CD14-positive monocyte (primary cell): Measurements from ENCODE around the gene GADD45GIP1. TPM values are rescaled to one million over a fixed set of nuclear protein-coding genes. Genes with fewer than 3 reads are reported as not detected.

ENCODE experiments used
- DNase-seq, 3 donors: peaks; one replicate each; pipeline ENCODE4 v3.0.0-alpha.2; 2011 to 2022
- H2AFZ ChIP-seq: 2 replicates; pipeline ENCODE4 v1.6.0; 2012; ENCODE audit warnings: mild to moderate bottlenecking, low read depth, low read length, inconsistent platforms; ENCODE audit not compliant: insufficient read depth, poor library complexity, severe bottlenecking
- H3K27ac ChIP-seq, 2 donors: 1 replicate in 1 of 2; 2 replicates in 1 of 2; pipeline ENCODE4 v1.5.1; 2012 to 2013; ENCODE audit warnings: low read length in 2 of 2, control low read depth in 1 of 2, inconsistent platforms in 1 of 2, low read depth in 1 of 2, mild to moderate bottlenecking in 1 of 2
- H3K27me3 ChIP-seq, 2 donors: one replicate each; pipeline versions ENCODE4 v1.6.0 to v1.6.1; 2011 to 2013; ENCODE audit warnings: low read length in 2 of 2; ENCODE audit not compliant: control insufficient read depth in 2 of 2, insufficient read depth in 2 of 2
- H3K36me3 ChIP-seq, 2 donors: replicated peaks in 1 of 2; 1 replicate in 1 of 2; 2 replicates in 1 of 2; pipeline versions ENCODE4 v1.5.1 to v1.6.1; 2012 to 2013; ENCODE audit warnings: low read length in 2 of 2, control low read depth in 1 of 2, inconsistent platforms in 1 of 2, mild to moderate bottlenecking in 1 of 2; ENCODE audit not compliant: insufficient read depth in 2 of 2, control insufficient read depth in 1 of 2
- H3K4me1 ChIP-seq, 2 donors: 1 replicate in 1 of 2; 2 replicates in 1 of 2; pipeline versions ENCODE4 v1.5.1 to v1.6.1; 2012 to 2013; ENCODE audit warnings: low read length in 2 of 2, control low read depth in 1 of 2, inconsistent platforms in 1 of 2, mild to moderate bottlenecking in 1 of 2, moderate library complexity in 1 of 2; ENCODE audit not compliant: insufficient read depth in 2 of 2, control insufficient read depth in 1 of 2
- H3K4me2 ChIP-seq: replicated peaks from 2 replicates; pipeline ENCODE3; 2012; ENCODE audit warnings: low read length, moderate library complexity, mild to moderate bottlenecking; ENCODE audit not compliant: poor library complexity, severe bottlenecking; ENCODE audit errors: extremely low read depth
- H3K4me3 ChIP-seq, 3 experiments: fragments of 200-600 bp in 1 of 3; sonication (generic) in 1 of 3; replicated peaks in 1 of 3; 1 replicate in 2 of 3; 2 replicates in 1 of 3; pipeline ENCODE4 v1.5.1; 2011 to 2013; ENCODE audit warnings: low read length in 3 of 3, mild to moderate bottlenecking in 3 of 3, control low read depth in 2 of 3, low read depth in 2 of 3, inconsistent platforms in 1 of 3, moderate library complexity in 1 of 3
- H3K79me2 ChIP-seq: 2 replicates; pipeline ENCODE4 v1.6.0; 2012; ENCODE audit warnings: mild to moderate bottlenecking, control low read depth, inconsistent platforms, low read length, moderate library complexity; ENCODE audit not compliant: insufficient read depth
- H3K9ac ChIP-seq: 2 replicates; pipeline ENCODE4 v1.6.0; 2017; ENCODE audit warnings: low read length, mild to moderate bottlenecking; ENCODE audit not compliant: insufficient read depth, poor library complexity, severe bottlenecking
- H3K9me3 ChIP-seq, 2 donors: replicated peaks in 1 of 2; 1 replicate in 1 of 2; 2 replicates in 1 of 2; pipeline versions ENCODE4 v1.5.1 to v1.6.1; 2012 to 2013; ENCODE audit warnings: low read length in 2 of 2, control low read depth in 1 of 2; ENCODE audit not compliant: control insufficient read depth in 1 of 2, insufficient read depth in 1 of 2
- H4K20me1 ChIP-seq: 2 replicates; pipeline ENCODE4 v1.6.0; 2012; ENCODE audit warnings: mild to moderate bottlenecking, low read length, control low read depth, moderate library complexity; ENCODE audit not compliant: insufficient read depth
- H3K27ac Mint-ChIP-seq, 7 donors: one replicate each; pipeline ENCODE4 v1.8.0; 2020; ENCODE audit warnings: mild to moderate bottlenecking in 7 of 7, mixed read lengths in 7 of 7, moderate library complexity in 6 of 7, inconsistent platforms in 2 of 7
- H3K27me3 Mint-ChIP-seq, 3 donors: one replicate each; pipeline ENCODE4 v1.8.0; 2021 to 2022; ENCODE audit warnings: low read depth in 3 of 3, mild to moderate bottlenecking in 3 of 3, mixed read lengths in 3 of 3, moderate library complexity in 3 of 3, inconsistent platforms in 1 of 3
- H3K36me3 Mint-ChIP-seq, 2 donors: one replicate each; pipeline ENCODE4 v1.8.0; 2020; ENCODE audit warnings: mixed read lengths in 2 of 2, inconsistent platforms in 1 of 2, mild to moderate bottlenecking in 1 of 2
- H3K4me1 Mint-ChIP-seq: one replicate; pipeline ENCODE4 v1.8.0; 2020; ENCODE audit warnings: mild to moderate bottlenecking, mixed read lengths
- H3K4me3 Mint-ChIP-seq, 2 donors: one replicate each; pipeline ENCODE4 v1.8.0; 2020; ENCODE audit warnings: mild to moderate bottlenecking in 2 of 2, mixed read lengths in 2 of 2, moderate library complexity in 1 of 2
- H3K9me3 Mint-ChIP-seq, 7 donors: one replicate each; pipeline ENCODE4 v1.8.0; 2020 to 2022; ENCODE audit warnings: mixed read lengths in 7 of 7, mild to moderate bottlenecking in 6 of 7, moderate library complexity in 6 of 7, inconsistent platforms in 2 of 7
- WGBS: methylation state at CpG from one replicate; pipeline ENCODE4 v1.1.5; 2013; ENCODE audit warnings: missing lambda C conversion rate; ENCODE audit not compliant: insufficient coverage; 5-methylcytosine and 5-hydroxymethylcytosine counted together
- intact Hi-C, 2 donors: fragments of 100-400 bp; cut with micrococcal nuclease; formaldehyde crosslinking; loops; one replicate each; pipeline versions ENCODE4 v1.15.0 to v1.15.1; 2023
- polyA plus RNA-seq, 3 donors: library from polyadenylated mRNA; depleted of rRNA in 1 of 3; unstranded in 2 of 3; stranded (reverse) in 1 of 3; fragments of 300-500 nt in 2 of 3; fragments of >200 nt in 1 of 3; fragmentation: Illumina TruSeq in 2 of 3; gene quantifications; 1 replicate in 2 of 3; 2 replicates in 1 of 3; pipeline ENCODE4 v1.2.3, GENCODE V29; 2012 to 2021
- TF ChIP-seq, protein P1 (sequence below): fragments of 200-600 bp; IDR thresholded peaks from one replicate; pipeline ENCODE4 v1.8.0; 2022; ENCODE audit warnings: antibody characterized with exemption, mild to moderate bottlenecking

Gene GADD45GIP1
- polyA plus RNA-seq, 3 donors = 8.3 to 42.4 (median 31.6) TPM

DNA sequence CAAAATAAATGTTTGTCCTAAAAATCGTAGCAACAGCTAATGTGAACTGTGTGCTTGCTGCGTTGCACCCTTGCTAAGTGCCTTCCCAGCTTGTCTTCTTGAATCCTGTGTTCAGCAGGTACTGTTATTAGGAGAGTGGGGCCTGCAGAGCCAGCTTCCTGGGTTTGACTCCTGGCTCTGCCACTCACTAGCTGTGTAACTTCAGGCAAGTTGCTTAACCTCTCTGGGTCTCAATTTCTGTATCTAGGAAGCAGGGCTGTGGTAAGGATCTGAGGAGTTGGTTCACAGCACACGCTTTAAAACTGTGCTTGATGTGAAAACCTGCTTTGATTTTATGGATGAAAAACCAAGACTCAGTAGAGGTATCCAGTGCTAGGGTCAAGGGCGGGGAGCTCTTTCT lies 48.2 kb upstream of the GADD45GIP1 start:
- no peak overlapping the region for H3K27ac ChIP-seq
- H3K27ac Mint-ChIP-seq = peak overlapping the region in 1 of 7 donors; percentile 23
- no peaks in the 10 kb centered on the region for H3K36me3 ChIP-seq
- H3K79me2 ChIP-seq = no peaks in the 10 kb centered on the region
- peaks cover 0 to 3% of the 10 kb centered on the region in 2 donors for H3K9me3 ChIP-seq
- peaks cover 19% of the 10 kb centered on the region for H4K20me1 ChIP-seq
- H3K4me3 Mint-ChIP-seq = no peak overlapping the region
- H3K27me3 ChIP-seq = peaks cover 11 to 21% of the 10 kb centered on the region in 2 donors
- H3K36me3 Mint-ChIP-seq = peaks cover 3 to 6% of the 10 kb centered on the region in 2 donors
- H3K9me3 Mint-ChIP-seq = peaks cover 0 to 5% (median 0%) of the 10 kb centered on the region in 7 donors
- H3K27me3 Mint-ChIP-seq = peaks cover 16 to 25% (median 22%) of the 10 kb centered on the region in 3 donors
- H3K9ac ChIP-seq = no peak overlapping the region
- no peak overlapping the region for H3K4me2 ChIP-seq
- 100% methylated on average over 3 of the region's 4 CpGs for WGBS
- peaks cover 2% of the 10 kb centered on the region for H3K4me1 Mint-ChIP-seq
- intact Hi-C loops = no loop called here
- H3K4me1 ChIP-seq = no peaks in the 10 kb centered on the region
- no peak overlapping the region for H3K4me3 ChIP-seq
- no peak overlapping the region for H2AFZ ChIP-seq
- DNase-seq = no peak
- TF ChIP-seq, protein P1, sequence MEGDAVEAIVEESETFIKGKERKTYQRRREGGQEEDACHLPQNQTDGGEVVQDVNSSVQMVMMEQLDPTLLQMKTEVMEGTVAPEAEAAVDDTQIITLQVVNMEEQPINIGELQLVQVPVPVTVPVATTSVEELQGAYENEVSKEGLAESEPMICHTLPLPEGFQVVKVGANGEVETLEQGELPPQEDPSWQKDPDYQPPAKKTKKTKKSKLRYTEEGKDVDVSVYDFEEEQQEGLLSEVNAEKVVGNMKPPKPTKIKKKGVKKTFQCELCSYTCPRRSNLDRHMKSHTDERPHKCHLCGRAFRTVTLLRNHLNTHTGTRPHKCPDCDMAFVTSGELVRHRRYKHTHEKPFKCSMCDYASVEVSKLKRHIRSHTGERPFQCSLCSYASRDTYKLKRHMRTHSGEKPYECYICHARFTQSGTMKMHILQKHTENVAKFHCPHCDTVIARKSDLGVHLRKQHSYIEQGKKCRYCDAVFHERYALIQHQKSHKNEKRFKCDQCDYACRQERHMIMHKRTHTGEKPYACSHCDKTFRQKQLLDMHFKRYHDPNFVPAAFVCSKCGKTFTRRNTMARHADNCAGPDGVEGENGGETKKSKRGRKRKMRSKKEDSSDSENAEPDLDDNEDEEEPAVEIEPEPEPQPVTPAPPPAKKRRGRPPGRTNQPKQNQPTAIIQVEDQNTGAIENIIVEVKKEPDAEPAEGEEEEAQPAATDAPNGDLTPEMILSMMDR = no peak

DNA sequence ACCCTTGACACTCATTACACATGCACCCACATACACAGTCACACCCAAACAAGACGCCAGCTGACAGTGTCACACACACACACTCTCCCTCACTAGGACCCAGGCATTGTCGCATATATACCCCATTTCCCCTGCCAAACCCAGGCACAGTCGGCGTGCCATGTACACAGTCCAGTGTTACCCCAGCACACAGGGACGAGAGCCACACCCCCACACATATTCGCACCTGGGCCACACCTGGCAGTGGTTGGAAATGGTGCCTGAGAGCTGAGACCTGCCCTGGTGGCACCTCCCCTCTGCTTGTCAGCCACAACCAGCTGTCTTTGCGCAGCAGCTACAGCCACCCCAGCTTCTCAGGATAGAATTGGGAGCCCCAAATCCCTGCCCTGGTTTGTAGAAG lies 47.2 kb upstream of the GADD45GIP1 start:
- Histone ChIP-seq H3K4me2 (no peak overlapping the region), H4K20me1 (peaks cover 10% of the 10 kb centered on the region), H3K4me1 (no peaks in the 10 kb centered on the region), H3K4me3 (no peak overlapping the region), H3K9ac (no peak overlapping the region), H3K79me2 (no peaks in the 10 kb centered on the region), H3K27ac (no peak overlapping the region), H3K27me3 (peaks cover 1 to 12% of the 10 kb centered on the region in 2 donors), H2AFZ (no peak overlapping the region), H3K36me3 (no peaks in the 10 kb centered on the region), H3K9me3 (no peaks in the 10 kb centered on the region)
- intact Hi-C loops = no loop called here
- Mint-ChIP-seq H3K4me1 (no peaks in the 10 kb centered on the region), H3K36me3 (peaks cover 3 to 10% of the 10 kb centered on the region in 2 donors), H3K9me3 (peaks cover 0 to 5% (median 0%) of the 10 kb centered on the region in 7 donors), H3K27ac (no peak overlapping the region), H3K4me3 (no peak overlapping the region), H3K27me3 (peaks cover 10 to 15% (median 13%) of the 10 kb centered on the region in 3 donors)
- WGBS = 95% methylated on average over 4 of the region's 7 CpGs
- no peak for DNase-seq
- TF ChIP-seq, protein P1 = no peak
